Ishikawa (cell line): Measurements from ENCODE around the gene PAK5.

ENCODE experiments used
- CEBPB ChIP-seq: IDR thresholded peaks from 2 replicates; pipeline ENCODE4 v1.6.1; 2012
- CREB1 ChIP-seq: IDR thresholded peaks from 2 replicates; pipeline ENCODE4 v1.6.1; 2012; ENCODE audit warnings: low read depth
- EP300 ChIP-seq: IDR thresholded peaks from 2 replicates; pipeline ENCODE4 v1.6.1; 2012; ENCODE audit warnings: borderline replicate concordance
- RAD21 ChIP-seq: IDR thresholded peaks from 2 replicates; pipeline ENCODE4 v1.6.1; 2012; ENCODE audit warnings: low read depth
- REST ChIP-seq: IDR thresholded peaks from 2 replicates; pipeline ENCODE4 v1.6.1; 2012; ENCODE audit warnings: low read depth, mild to moderate bottlenecking
- TAF1 ChIP-seq: IDR thresholded peaks from 2 replicates; pipeline ENCODE4 v1.6.1; 2012; ENCODE audit warnings: low read depth, mild to moderate bottlenecking
- TCF12 ChIP-seq: IDR thresholded peaks from 2 replicates; pipeline ENCODE4 v1.6.1; 2012; ENCODE audit warnings: low read depth
- TEAD4 ChIP-seq: IDR thresholded peaks from 2 replicates; pipeline ENCODE4 v1.6.1; 2012
- YY1 ChIP-seq: IDR thresholded peaks from 2 replicates; pipeline ENCODE4 v1.6.1; 2012; ENCODE audit warnings: low read depth

GRCh38 chr20:9647741-9648140, 191.1 kb downstream of the PAK5 start:
- TF ChIP-seq CREB1, result no peak
- no peak for TF ChIP-seq EP300
- no peak for TF ChIP-seq TAF1
- TF ChIP-seq REST, result no peak
- no peak for TF ChIP-seq YY1
- TF ChIP-seq TEAD4, result no peak
- no peak for TF ChIP-seq CEBPB
- TF ChIP-seq TCF12, result no peak
- no peak for TF ChIP-seq RAD21
